Mesenchymal stem cell (in vitro differentiated cells and primary cell): Measurements from ENCODE around the gene TRMO. TPM values are rescaled to one million over a fixed set of nuclear protein-coding genes. Genes with fewer than 3 reads are reported as not detected.

Experiments
- DNase-seq: peaks from one replicate; pipeline ENCODE4 v3.0.0-alpha.2; 2013
- H2AFZ ChIP-seq: one replicate; pipeline ENCODE4 v1.6.1; 2013; ENCODE audit warnings: low read depth, mild to moderate bottlenecking, control low read depth, inconsistent platforms, low read length, moderate library complexity
- H2AK5ac ChIP-seq: 2 replicates; pipeline ENCODE4 v1.6.1; 2013; ENCODE audit warnings: low read length, moderate library complexity, mild to moderate bottlenecking, inconsistent platforms; ENCODE audit not compliant: severe bottlenecking
- H2BK120ac ChIP-seq: one replicate; pipeline ENCODE4 v1.6.1; 2013; ENCODE audit warnings: low read depth, mild to moderate bottlenecking, inconsistent platforms, low read length, moderate library complexity
- H2BK12ac ChIP-seq, 2 experiments: one replicate each; pipeline ENCODE4 v1.6.1; 2013; ENCODE audit warnings: inconsistent platforms in 2 of 2, low read length in 2 of 2, mild to moderate bottlenecking in 2 of 2, moderate library complexity in 2 of 2, control low read depth in 1 of 2
- H2BK15ac ChIP-seq: one replicate; pipeline ENCODE4 v1.6.1; 2013; ENCODE audit warnings: mild to moderate bottlenecking, low read depth, inconsistent platforms; ENCODE audit not compliant: poor library complexity, severe bottlenecking
- H2BK5ac ChIP-seq: 2 replicates; pipeline ENCODE4 v1.6.1; 2013; ENCODE audit warnings: low read depth, mild to moderate bottlenecking, low read length, control low read depth, inconsistent platforms; ENCODE audit not compliant: poor library complexity, severe bottlenecking
- H3K14ac ChIP-seq, 2 experiments: one replicate each; pipeline ENCODE4 v1.6.1; 2013; ENCODE audit warnings: inconsistent platforms in 2 of 2, low read length in 2 of 2, control low read depth in 1 of 2, mild to moderate bottlenecking in 1 of 2, moderate library complexity in 1 of 2
- H3K18ac ChIP-seq, 2 experiments: one replicate each; pipeline ENCODE4 v1.6.1; 2013; ENCODE audit warnings: inconsistent platforms in 2 of 2, low read length in 2 of 2, control low read depth in 1 of 2, low read depth in 1 of 2, mild to moderate bottlenecking in 1 of 2
- H3K23ac ChIP-seq, 2 experiments: one replicate each; pipeline ENCODE4 v1.6.1; 2013; ENCODE audit warnings: inconsistent platforms in 2 of 2, low read length in 2 of 2, mild to moderate bottlenecking in 2 of 2, moderate library complexity in 2 of 2, control low read depth in 1 of 2
- H3K27ac ChIP-seq: 2 replicates; pipeline ENCODE4 v1.5.1; 2013; ENCODE audit warnings: mild to moderate bottlenecking, moderate library complexity, low read length, control low read depth, inconsistent platforms; ENCODE audit not compliant: poor library complexity, severe bottlenecking
- H3K27me3 ChIP-seq, 2 experiments: 2 replicates each; pipeline versions ENCODE4 v1.6.1 to v1.7.0; 2013; ENCODE audit warnings: low read length in 2 of 2, mild to moderate bottlenecking in 2 of 2, moderate library complexity in 2 of 2, control low read depth in 1 of 2, inconsistent platforms in 1 of 2; ENCODE audit not compliant: control insufficient read depth in 1 of 2, insufficient read depth in 1 of 2
- H3K36me3 ChIP-seq, 2 experiments: 2 replicates each; pipeline versions ENCODE4 v1.6.1 to v1.7.0; 2013; ENCODE audit warnings: low read length in 2 of 2, control low read depth in 1 of 2, inconsistent platforms in 1 of 2, low read depth in 1 of 2, mild to moderate bottlenecking in 1 of 2; ENCODE audit not compliant: insufficient read depth in 2 of 2, control insufficient read depth in 1 of 2
- H3K4ac ChIP-seq, 2 experiments: one replicate each; pipeline ENCODE4 v1.6.1; 2013; ENCODE audit warnings: inconsistent platforms in 2 of 2, low read length in 2 of 2, mild to moderate bottlenecking in 2 of 2, moderate library complexity in 2 of 2, control low read depth in 1 of 2, low read depth in 1 of 2
- H3K4me1 ChIP-seq: 2 replicates; pipeline ENCODE4 v1.6.1; 2013; ENCODE audit warnings: low read depth, low read length, control low read depth; ENCODE audit not compliant: control insufficient read depth, insufficient read depth
- H3K4me2 ChIP-seq: 2 replicates; pipeline ENCODE4 v1.6.1; 2013; ENCODE audit warnings: low read length, mild to moderate bottlenecking, inconsistent platforms; ENCODE audit not compliant: poor library complexity, severe bottlenecking
- H3K4me3 ChIP-seq, 2 experiments: 2 replicates each; pipeline versions ENCODE4 v1.5.1 to v1.7.0; 2013; ENCODE audit warnings: low read length in 2 of 2, mild to moderate bottlenecking in 2 of 2, control low read depth in 1 of 2, low read depth in 1 of 2; ENCODE audit not compliant: insufficient read depth in 1 of 2
- H3K79me1 ChIP-seq: replicated peaks from 2 replicates; pipeline ENCODE4 v1.6.1; 2013; ENCODE audit warnings: mild to moderate bottlenecking, control low read depth, low read length, inconsistent platforms; ENCODE audit not compliant: poor library complexity, severe bottlenecking
- H3K9ac ChIP-seq: 2 replicates; pipeline ENCODE4 v1.7.0; 2013; ENCODE audit warnings: mild to moderate bottlenecking, low read length, moderate library complexity
- H3K9me3 ChIP-seq: 2 replicates; pipeline ENCODE4 v1.7.0; 2013; ENCODE audit warnings: mild to moderate bottlenecking, low read length; ENCODE audit not compliant: control insufficient read depth
- H4K8ac ChIP-seq: one replicate; pipeline ENCODE4 v1.6.1; 2013; ENCODE audit warnings: inconsistent platforms, mild to moderate bottlenecking, low read length, moderate library complexity
- H4K91ac ChIP-seq: one replicate; pipeline ENCODE4 v1.6.1; 2013; ENCODE audit warnings: mild to moderate bottlenecking, low read length, inconsistent platforms
- WGBS: methylation state at CpG from one replicate; pipeline ENCODE4 v1.1.7; 2013; ENCODE audit warnings: mixed read lengths; 5-methylcytosine and 5-hydroxymethylcytosine counted together
- polyA plus RNA-seq, 2 experiments: library from polyadenylated mRNA; stranded (reverse); fragments of 200-250 nt; gene quantifications; one replicate each; pipeline ENCODE4 v1.2.3, GENCODE V29; 2013

The TRMO gene, protein sequence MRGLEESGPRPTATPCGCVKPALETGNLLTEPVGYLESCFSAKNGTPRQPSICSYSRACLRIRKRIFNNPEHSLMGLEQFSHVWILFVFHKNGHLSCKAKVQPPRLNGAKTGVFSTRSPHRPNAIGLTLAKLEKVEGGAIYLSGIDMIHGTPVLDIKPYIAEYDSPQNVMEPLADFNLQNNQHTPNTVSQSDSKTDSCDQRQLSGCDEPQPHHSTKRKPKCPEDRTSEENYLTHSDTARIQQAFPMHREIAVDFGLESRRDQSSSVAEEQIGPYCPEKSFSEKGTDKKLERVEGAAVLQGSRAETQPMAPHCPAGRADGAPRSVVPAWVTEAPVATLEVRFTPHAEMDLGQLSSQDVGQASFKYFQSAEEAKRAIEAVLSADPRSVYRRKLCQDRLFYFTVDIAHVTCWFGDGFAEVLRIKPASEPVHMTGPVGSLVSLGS
- 9.9 TPM for polyA plus RNA-seq (2013, experiment 1 of 2)
- 9.7 TPM for polyA plus RNA-seq (2013, experiment 2 of 2)

DNA sequence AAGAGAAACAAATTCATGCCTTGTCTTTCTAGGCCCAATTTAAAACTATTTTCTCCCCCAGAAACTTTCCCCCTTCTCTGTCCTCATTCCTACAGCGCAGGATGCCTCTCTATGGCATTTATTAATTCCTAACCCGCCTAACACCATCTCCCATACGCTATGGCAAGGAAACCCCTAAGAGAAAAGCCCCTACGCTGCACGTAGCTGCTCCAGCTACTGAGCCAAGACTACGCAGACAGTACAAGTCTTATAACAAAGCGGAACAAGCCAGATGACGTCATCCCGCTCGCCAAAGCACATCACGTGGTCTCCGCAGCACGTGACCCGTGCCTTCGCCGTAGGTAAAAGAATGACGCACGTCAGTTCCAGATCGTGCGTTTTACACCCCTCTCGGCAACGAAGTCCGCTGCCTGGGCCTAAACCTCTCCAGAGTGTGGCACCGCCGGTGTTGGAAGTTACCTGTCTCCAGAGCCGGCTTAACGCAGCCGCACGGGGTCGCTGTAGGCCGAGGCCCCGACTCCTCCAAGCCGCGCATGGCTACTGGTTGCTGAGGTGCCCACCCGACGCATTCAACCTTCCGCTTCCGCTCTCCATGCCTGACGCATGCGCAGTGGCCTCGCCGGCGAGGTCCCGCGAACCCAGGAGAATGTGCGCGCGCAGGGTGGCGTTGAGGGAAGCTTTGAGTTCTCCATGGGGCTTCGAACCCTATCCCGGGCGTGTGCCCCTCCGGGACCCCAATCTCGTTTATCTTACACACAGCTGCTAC is at the start of gene TRMO:
TRMO (minus strand) TSS at position 542 of the 766 bp plus-strand sequence; CDS start at position 535, 7 bp downstream.
- whole genome bisulfite sequencing: 1% methylated on average over 53 of the region's 54 CpGs

DNA sequence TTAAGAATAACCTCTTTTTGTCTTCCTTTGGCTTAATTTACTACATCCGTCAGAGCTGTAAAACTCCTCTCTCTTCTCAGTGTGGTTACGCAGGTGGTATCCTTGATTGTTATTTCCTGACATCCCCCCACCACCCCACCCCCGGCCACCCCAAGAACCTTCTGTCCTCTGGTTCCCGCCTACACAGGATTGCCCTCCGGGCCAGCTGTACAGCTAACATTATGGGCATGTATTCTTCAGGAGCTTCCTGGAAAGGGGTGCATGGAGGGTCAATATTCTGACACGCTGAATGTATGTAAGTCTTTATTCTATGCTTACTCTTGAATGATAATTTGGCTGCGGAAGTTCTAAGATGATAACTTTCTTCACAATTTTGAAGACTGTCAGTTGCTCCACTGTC is 47.9 kb upstream of the TRMO start:
- Histone ChIP-seq H3K79me1 (no peaks in the 10 kb centered on the region), H3K4ac (no peak overlapping the region), H3K36me3 (no peaks in the 10 kb centered on the region), H2BK120ac (no peak overlapping the region), H3K27ac (no peak overlapping the region), H3K9me3 (no peaks in the 10 kb centered on the region), H2AK5ac (no peak overlapping the region), H3K23ac (no peak overlapping the region), H4K8ac (no peak overlapping the region), H2BK12ac (no peak overlapping the region), H3K4me3 (no peak overlapping the region), H3K9ac (no peak overlapping the region), H4K91ac (no peak overlapping the region), H2BK15ac (no peak overlapping the region), H2BK5ac (no peak overlapping the region), H3K27me3 (peaks cover 10 to 18% of the 10 kb centered on the region in 2 experiments), H2AFZ (no peak overlapping the region), H3K4me1 (no peaks in the 10 kb centered on the region), H3K4me2 (no peak overlapping the region), H3K14ac (no peak overlapping the region), H3K18ac (no peak overlapping the region)
- no peak for DNase-seq
- 75% methylated on average over 6 of the region's 7 CpGs for WGBS

More for the DNA sequence above, at the start of gene TRMO:
- Histone ChIP-seq H2BK15ac (no peak within 1 kb of the TSS), H2BK5ac (peak within 1 kb of the TSS; percentile 12), H3K18ac (peak within 1 kb of the TSS; percentile 67 to 97), H3K36me3 (peaks cover 0 to 1% of the 10 kb centered on the region in 2 experiments), H4K8ac (peak within 1 kb of the TSS; percentile 76), H3K4me1 (peaks cover 3% of the 10 kb centered on the region), H3K9me3 (no peaks in the 10 kb centered on the region), H3K27ac (peak within 1 kb of the TSS; percentile 91), H2BK12ac (no peak within 1 kb of the TSS), H3K4ac (peak within 1 kb of the TSS; percentile 59 to 90), H4K91ac (peak within 1 kb of the TSS; percentile 85), H2BK120ac (peak within 1 kb of the TSS; percentile 38), H3K9ac (peak within 1 kb of the TSS; percentile 98), H3K4me3 (peak within 1 kb of the TSS; percentile 62 to 86), H3K27me3 (peaks cover 9 to 14% of the 10 kb centered on the region in 2 experiments), H3K23ac (peak within 1 kb of the TSS in 1 of 2 experiments; percentile 14), H2AFZ (peak within 1 kb of the TSS; percentile 75), H2AK5ac (peak within 1 kb of the TSS; percentile 68), H3K4me2 (peak within 1 kb of the TSS; percentile 88), H3K14ac (peak within 1 kb of the TSS in 1 of 2 experiments; percentile 85), H3K79me1 (peaks cover 6% of the 10 kb centered on the region)
- DNase-seq: peak; percentile 99

DNA sequence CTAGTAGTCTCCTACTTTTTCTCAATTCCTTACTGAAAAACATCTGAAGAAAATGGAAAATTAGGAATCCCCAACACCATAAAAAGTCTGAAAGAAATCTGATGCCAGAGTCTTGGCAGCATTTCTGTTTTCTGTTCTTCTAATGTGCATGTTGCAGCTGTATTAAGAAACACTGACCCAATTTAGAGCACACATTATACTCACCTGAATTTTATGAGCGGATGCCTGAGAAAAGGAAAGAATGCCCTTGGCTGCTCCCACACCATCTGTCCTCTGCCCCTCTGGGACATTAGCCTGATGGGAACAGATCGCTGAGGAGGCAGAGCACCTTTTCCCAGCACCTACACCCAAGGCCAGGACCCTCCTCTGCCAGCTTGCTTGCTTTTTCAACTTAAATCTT is 46.7 kb upstream of the TRMO start:
- Histone ChIP-seq H2BK120ac (no peak overlapping the region), H3K9ac (no peak overlapping the region), H3K18ac (no peak overlapping the region), H2AFZ (no peak overlapping the region), H3K4me2 (no peak overlapping the region), H2BK5ac (no peak overlapping the region), H2AK5ac (no peak overlapping the region), H3K36me3 (no peaks in the 10 kb centered on the region), H3K4ac (no peak overlapping the region), H4K8ac (no peak overlapping the region), H2BK12ac (no peak overlapping the region), H3K9me3 (no peaks in the 10 kb centered on the region), H4K91ac (no peak overlapping the region), H2BK15ac (no peak overlapping the region), H3K27me3 (peaks cover 10 to 28% of the 10 kb centered on the region in 2 experiments), H3K79me1 (no peaks in the 10 kb centered on the region), H3K4me3 (no peak overlapping the region), H3K4me1 (no peaks in the 10 kb centered on the region), H3K27ac (no peak overlapping the region), H3K23ac (no peak overlapping the region), H3K14ac (no peak overlapping the region)
- WGBS: 100% methylated on average over 1 of the region's 2 CpGs
- no peak for DNase-seq

DNA sequence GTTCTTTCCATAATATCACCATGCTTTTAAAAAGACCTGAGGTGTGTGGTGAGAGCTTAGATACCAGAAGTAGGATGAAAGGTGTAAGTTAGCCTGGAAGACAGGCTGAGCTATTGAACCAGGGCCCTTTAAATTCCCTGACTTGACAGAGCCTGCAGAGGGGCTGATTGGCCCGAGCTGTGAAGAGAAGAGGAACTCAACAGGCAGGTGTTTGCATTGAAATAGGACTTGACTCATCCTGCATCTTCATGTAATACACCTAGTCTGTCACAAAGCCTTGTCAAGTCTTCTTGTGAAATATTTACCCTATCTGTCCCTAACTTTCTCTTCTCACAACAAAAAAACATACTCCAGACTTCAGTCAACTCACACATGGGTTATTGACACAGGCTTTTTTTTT is 44.2 kb upstream of the TRMO start:
- no peak overlapping the region for H4K91ac ChIP-seq
- no peaks in the 10 kb centered on the region for H3K79me1 ChIP-seq
- H4K8ac ChIP-seq: no peak overlapping the region
- no peaks in the 10 kb centered on the region for H3K36me3 ChIP-seq
- DNase-seq: no peak
- no peak overlapping the region for H2BK5ac ChIP-seq
- peaks cover 10 to 22% of the 10 kb centered on the region in 2 experiments for H3K27me3 ChIP-seq
- no peak overlapping the region for H3K4me2 ChIP-seq
- no peak overlapping the region for H2BK120ac ChIP-seq
- no peak overlapping the region for H3K4me3 ChIP-seq
- no peaks in the 10 kb centered on the region for H3K9me3 ChIP-seq
- H3K23ac ChIP-seq: no peak overlapping the region
- no peak overlapping the region for H3K27ac ChIP-seq
- H3K14ac ChIP-seq: no peak overlapping the region
- H3K18ac ChIP-seq: no peak overlapping the region
- H2BK15ac ChIP-seq: no peak overlapping the region
- WGBS: 50% methylated on average over 1 of the region's 1 CpG
- no peaks in the 10 kb centered on the region for H3K4me1 ChIP-seq
- H3K9ac ChIP-seq: no peak overlapping the region
- no peak overlapping the region for H2AK5ac ChIP-seq
- no peak overlapping the region for H2BK12ac ChIP-seq
- H2AFZ ChIP-seq: no peak overlapping the region
- H3K4ac ChIP-seq: no peak overlapping the region
